ENCODE data around the gene ART3.

ART3 gene

DNA sequence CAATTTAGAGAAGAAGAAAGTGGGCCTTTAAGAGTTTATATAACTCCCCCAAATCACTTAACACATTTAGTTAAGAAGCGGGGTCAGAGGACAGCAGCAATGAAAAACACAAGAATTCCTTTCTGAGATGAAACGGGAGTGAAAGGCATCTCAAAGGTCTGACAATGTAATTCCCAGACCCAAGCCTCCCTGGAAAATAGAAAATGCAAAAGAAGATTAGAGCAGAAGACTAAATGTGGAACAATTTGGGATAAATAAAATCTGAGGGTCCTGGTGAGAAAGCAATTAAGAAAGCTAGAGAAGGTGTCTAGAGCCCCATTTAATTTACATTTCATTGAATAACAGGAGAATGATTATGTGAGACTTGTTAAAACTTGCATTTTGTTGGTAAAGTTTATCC, 19.1 kb upstream of the ART3 start:
- Histone ChIP-seq H3K27ac (ENCODE audit: low read depth, low read length) (no peak overlapping the region), H3K9me3 (ENCODE audit: control insufficient read depth, insufficient read depth, low read length) (no peaks in the 10 kb centered on the region), H3K79me2 (ENCODE audit: control insufficient read depth, low read length) (no peaks in the 10 kb centered on the region), H3F3A (ENCODE audit: control insufficient read depth, insufficient read depth) (no peaks in the 10 kb centered on the region), H3K4me2 (ENCODE audit: low read length) (no peak overlapping the region), H3K4me3 (ENCODE audit: low read length) (no peak overlapping the region), H3K4me1 (ENCODE audit: control insufficient read depth, low read length) (no peaks in the 10 kb centered on the region), H3K9me2 (replicated peaks; ENCODE audit: control insufficient read depth, low read length) (no peaks in the 10 kb centered on the region), H3K27me3 (ENCODE audit: control insufficient read depth, low read length) (peaks cover 44% of the 10 kb centered on the region), H4K20me1 (ENCODE audit: control insufficient read depth, insufficient read depth, low read depth, low read length) (no peaks in the 10 kb centered on the region), H3K36me3 (ENCODE audit: control insufficient read depth, low read length) (no peaks in the 10 kb centered on the region)
- no peak for TF ChIP-seq EZH2phosphoT487 (IDR thresholded peaks at IDR 0.05; ENCODE audit: borderline replicate concordance, low read length)
- TF ChIP-seq, protein P1, sequence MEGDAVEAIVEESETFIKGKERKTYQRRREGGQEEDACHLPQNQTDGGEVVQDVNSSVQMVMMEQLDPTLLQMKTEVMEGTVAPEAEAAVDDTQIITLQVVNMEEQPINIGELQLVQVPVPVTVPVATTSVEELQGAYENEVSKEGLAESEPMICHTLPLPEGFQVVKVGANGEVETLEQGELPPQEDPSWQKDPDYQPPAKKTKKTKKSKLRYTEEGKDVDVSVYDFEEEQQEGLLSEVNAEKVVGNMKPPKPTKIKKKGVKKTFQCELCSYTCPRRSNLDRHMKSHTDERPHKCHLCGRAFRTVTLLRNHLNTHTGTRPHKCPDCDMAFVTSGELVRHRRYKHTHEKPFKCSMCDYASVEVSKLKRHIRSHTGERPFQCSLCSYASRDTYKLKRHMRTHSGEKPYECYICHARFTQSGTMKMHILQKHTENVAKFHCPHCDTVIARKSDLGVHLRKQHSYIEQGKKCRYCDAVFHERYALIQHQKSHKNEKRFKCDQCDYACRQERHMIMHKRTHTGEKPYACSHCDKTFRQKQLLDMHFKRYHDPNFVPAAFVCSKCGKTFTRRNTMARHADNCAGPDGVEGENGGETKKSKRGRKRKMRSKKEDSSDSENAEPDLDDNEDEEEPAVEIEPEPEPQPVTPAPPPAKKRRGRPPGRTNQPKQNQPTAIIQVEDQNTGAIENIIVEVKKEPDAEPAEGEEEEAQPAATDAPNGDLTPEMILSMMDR (IDR thresholded peaks at IDR 0.05; ENCODE audit: low read depth, low read length, poor library complexity, severe bottlenecking), result no peak

DNA sequence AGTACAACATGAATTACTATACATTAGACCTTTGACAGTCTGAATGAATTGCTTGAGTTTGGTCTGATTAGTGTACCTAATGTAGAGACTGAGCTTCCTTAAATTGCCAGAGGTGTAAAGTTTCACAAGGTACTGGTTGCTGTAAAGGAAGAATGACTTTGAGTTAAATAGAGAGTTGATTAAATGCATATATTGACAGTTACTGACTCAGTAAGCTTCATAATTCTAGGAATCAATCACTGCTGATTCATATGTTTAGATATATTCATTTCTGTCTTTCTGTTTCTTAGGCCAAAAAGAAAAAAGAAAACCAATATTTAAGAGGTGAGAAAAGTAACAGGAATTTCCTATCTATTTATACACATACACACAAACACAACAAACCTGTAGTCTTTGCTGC, 16.2 kb upstream of the ART3 start:
- Histone ChIP-seq H3K36me3 (ENCODE audit: control insufficient read depth, low read length) (no peaks in the 10 kb centered on the region), H3K27me3 (ENCODE audit: control insufficient read depth, low read length) (peaks cover 48% of the 10 kb centered on the region), H3K79me2 (ENCODE audit: control insufficient read depth, low read length) (no peaks in the 10 kb centered on the region), H3F3A (ENCODE audit: control insufficient read depth, insufficient read depth) (no peaks in the 10 kb centered on the region), H3K4me1 (ENCODE audit: control insufficient read depth, low read length) (no peaks in the 10 kb centered on the region), H3K4me2 (ENCODE audit: low read length) (no peak overlapping the region), H4K20me1 (ENCODE audit: control insufficient read depth, insufficient read depth, low read depth, low read length) (no peaks in the 10 kb centered on the region), H3K4me3 (ENCODE audit: low read length) (no peak overlapping the region), H3K27ac (ENCODE audit: low read depth, low read length) (no peak overlapping the region), H3K9me3 (ENCODE audit: control insufficient read depth, insufficient read depth, low read length) (no peaks in the 10 kb centered on the region), H3K9me2 (replicated peaks; ENCODE audit: control insufficient read depth, low read length) (no peaks in the 10 kb centered on the region)
- TF ChIP-seq EZH2phosphoT487 (IDR thresholded peaks at IDR 0.05; ENCODE audit: borderline replicate concordance, low read length), result no peak
- TF ChIP-seq, protein P1 (IDR thresholded peaks at IDR 0.05; ENCODE audit: low read depth, low read length, poor library complexity, severe bottlenecking), result no peak

DNA sequence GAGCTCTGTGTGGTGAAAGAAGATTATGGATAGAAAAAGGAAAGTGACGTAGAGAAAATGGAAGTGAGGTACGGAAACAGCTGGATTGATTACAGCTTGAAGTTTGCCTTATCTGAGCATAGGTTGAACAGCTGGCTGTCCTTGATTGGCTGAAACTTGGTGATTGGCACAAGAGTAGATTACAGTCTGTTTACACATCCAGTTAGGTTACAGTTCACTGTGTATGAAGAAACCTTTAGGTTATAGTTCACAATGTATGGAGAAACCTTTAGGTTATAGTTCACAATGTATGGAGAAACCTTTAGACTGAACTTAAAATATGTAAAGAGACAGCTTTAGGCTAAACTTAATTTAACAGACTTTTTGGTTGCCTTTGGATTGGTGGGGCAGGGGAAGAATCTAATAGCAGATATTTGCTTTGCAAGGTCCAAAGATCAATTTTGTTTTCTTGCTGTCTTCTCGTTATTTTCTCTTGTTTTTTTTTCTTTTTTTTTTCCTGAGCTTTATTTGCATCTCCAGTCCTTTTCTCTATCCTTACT, 15.6 kb upstream of the ART3 start:
- Histone ChIP-seq H3F3A (ENCODE audit: control insufficient read depth, insufficient read depth) (no peaks in the 10 kb centered on the region), H3K9me3 (ENCODE audit: control insufficient read depth, insufficient read depth, low read length) (no peaks in the 10 kb centered on the region), H3K79me2 (ENCODE audit: control insufficient read depth, low read length) (no peaks in the 10 kb centered on the region), H3K4me2 (ENCODE audit: low read length) (no peak overlapping the region), H3K4me3 (ENCODE audit: low read length) (no peak overlapping the region), H3K27me3 (ENCODE audit: control insufficient read depth, low read length) (peaks cover 43% of the 10 kb centered on the region), H3K36me3 (ENCODE audit: control insufficient read depth, low read length) (no peaks in the 10 kb centered on the region), H4K20me1 (ENCODE audit: control insufficient read depth, insufficient read depth, low read depth, low read length) (no peaks in the 10 kb centered on the region), H3K4me1 (ENCODE audit: control insufficient read depth, low read length) (no peaks in the 10 kb centered on the region), H3K9me2 (replicated peaks; ENCODE audit: control insufficient read depth, low read length) (no peaks in the 10 kb centered on the region), H3K27ac (ENCODE audit: low read depth, low read length) (no peak overlapping the region)
- no peak for TF ChIP-seq EZH2phosphoT487 (IDR thresholded peaks at IDR 0.05; ENCODE audit: borderline replicate concordance, low read length)
- TF ChIP-seq, protein P1 (IDR thresholded peaks at IDR 0.05; ENCODE audit: low read depth, low read length, poor library complexity, severe bottlenecking), result no peak

Measured in DOHH2 (cell line).